ENCODE measurements around the gene C6orf58.

The C6orf58 gene

DNA sequence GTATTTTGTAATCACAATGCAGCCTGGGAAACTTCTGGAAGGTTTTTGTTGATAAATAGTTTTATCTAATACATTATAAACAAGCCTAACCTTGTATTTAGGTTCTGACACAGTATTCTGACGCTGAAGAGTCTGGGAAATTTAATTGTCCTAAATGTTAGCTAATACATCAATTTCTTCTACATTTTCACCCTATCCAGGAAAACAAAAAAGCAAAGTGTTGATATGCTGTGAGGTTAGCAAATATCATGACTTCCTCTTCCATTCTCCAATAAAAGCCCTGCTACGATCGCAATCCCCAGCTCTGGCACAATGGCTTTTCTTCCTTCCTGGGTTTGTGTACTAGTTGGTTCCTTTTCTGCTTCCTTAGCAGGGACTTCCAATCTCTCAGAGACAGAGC lies at the start of gene C6orf58:
Gene C6orf58, plus strand, starts transcription at position 301 of the 400 bp plus-strand sequence. Its CDS starts 12 bp downstream, at position 313.
- DNase-seq, result peak; percentile 25 to 31

- DNase-seq, result no peak
Observed at GRCh38 chr6:127533011-127533410, 44.0 kb upstream of the C6orf58 start.

DNA sequence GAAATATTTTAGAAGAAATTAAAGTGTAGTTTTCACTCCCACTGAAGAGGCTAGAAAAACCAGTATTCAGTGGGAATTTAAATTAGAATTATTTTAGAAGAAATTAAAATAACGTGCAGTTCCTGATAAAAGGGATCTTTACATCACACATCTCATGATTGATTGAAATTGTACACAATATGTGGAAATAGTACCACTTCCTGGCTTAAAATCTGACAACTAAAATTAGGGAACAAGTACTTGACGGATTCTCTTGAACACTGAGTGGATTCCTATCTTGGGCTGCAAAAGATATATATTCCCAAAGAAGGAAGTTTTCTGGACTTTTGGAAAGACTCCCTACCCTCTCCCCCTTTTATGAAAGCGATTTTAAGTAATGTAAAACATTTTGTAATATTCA lies 43.2 kb upstream of the C6orf58 start:
- no peak for DNase-seq

DNA sequence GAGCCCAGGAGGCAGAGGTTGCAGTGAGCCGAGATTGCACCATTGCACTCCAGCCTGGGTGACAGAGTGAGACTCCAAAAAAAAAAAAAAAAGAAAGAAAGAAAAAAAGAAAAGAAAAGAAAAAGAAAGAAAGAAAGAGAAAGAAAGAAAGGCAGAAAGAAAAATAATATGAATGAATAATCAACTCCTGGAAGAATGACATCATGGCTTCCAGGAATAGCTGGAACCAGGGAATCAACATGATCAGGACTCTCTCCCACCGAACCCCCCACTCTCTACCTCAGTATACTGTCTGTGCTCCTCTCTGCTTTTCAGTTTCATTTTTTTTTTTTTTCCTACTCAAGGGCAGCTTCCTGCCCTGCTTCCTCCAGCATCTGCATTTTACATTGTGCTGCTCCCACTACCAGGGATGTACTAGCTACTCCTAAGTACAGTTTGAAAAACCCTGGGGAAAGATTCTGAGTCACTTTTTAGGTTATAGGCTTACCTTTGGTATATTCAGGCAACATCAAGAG lies 38.2 kb upstream of the C6orf58 start:
- no peak for DNase-seq

- DNase-seq, result peak; percentile 74 to 77
Observed at GRCh38 chr6:127539272-127539671, 37.7 kb upstream of the C6orf58 start.

DNA sequence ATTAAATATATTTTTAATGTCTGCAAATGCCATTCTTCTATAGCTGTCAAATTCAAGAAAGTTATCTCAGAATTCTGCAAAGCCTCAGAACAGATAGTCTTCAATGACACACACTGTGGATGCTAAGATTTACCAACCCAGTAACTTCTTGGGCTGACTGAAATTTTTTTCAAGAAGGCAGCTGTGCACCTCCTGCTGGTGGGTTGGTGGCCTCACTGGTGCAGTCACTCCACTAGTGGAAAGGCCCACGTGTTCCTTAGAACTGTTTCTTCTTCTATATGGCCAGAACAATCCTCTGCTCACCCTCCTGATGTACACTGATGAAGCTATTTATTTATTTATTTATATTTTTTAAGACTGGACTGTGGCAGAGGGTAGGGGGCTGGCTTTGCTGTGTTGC lies 29.8 kb upstream of the C6orf58 start:
- DNase-seq, result peak in 1 of 2 experiments; percentile 27

DNA sequence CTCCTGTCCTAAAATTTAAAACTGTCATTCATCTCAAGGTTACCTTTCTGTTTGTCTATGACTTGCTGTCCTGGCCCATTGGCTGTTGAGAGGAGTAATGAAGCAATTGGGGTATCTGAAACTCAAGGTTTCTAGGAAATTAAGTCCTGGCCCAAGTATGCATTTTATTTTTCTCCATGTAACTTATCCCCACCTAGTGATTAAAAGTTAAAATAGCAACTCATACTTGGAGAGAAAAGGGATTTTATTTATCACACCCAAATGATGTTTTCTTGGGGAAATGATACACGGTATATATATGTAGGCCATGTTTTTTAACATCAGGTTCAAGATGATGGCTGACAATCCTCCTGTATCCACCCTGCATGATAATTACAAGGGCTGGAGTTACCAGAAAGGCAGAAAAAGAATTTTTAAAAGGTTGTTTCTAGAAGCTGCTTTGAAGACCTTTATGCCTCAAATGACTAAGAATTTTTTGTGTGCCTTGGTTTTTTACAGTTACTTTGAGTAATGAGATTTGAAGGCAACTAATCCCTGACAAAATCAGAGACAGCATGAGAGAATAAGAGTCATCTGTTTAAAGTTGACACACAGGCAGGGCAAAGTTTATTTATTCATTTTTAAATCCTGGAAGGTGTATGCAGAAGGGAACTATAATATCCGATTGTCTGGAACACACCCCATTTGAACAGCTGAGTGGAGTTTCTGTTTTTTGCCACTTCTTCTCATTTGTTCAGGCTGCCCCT lies 28.9 kb upstream of the C6orf58 start:
- peak; percentile 15 to 29 for DNase-seq

- DNase-seq, result no peak
Observed at GRCh38 chr6:127550403-127550802, 26.6 kb upstream of the C6orf58 start.

GRCh38 chr6:127554435-127555006 lies 22.5 kb upstream of the C6orf58 start:
- peak; percentile 41 to 51 for DNase-seq

DNA sequence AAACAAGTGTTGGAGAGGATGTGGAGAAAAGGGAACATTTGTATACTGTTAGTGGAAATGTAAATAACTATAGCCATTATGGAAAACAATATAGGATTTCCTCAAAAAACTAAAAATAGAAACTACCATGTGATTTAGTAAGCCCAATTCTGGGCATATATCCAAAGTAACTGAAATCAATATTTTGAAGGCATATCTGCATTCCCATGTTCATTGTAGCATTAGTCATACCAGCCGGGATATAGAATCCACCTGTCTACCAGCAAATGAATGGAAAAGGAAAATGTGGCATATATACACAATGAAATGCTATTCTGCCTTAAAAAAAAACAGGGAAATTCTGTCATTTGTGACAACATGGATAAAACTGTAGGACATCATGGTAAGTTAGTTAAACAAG lies 15.3 kb upstream of the C6orf58 start:
- DNase-seq, result no peak

GRCh38 chr6:127564761-127565160 lies 12.2 kb upstream of the C6orf58 start:
- DNase-seq, result no peak

GRCh38 chr6:127566119-127566518 lies 10.9 kb upstream of the C6orf58 start:
- DNase-seq, result no peak

DNA sequence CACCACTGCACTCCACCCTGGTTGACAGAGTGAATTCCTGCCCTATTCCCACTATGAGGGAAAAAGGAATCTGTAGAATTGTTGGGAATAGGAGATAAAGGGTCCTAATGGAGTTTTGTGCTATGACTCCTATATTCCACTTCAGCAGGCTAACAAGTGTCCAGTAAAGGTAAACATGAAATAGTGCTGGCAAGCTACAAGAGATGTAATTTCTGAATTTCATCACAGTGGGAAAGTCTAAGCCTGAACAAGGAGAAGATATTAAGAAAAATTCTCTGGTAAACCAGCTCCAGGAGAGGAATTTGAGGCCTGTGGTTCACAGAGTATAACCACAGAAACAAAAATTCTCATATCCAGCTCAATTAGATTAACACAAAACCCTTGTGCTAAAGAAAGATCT lies 10.3 kb upstream of the C6orf58 start:
- DNase-seq, result no peak

- no peak for DNase-seq
Observed at GRCh38 chr6:127567476-127567875, 9.5 kb upstream of the C6orf58 start.

DNA sequence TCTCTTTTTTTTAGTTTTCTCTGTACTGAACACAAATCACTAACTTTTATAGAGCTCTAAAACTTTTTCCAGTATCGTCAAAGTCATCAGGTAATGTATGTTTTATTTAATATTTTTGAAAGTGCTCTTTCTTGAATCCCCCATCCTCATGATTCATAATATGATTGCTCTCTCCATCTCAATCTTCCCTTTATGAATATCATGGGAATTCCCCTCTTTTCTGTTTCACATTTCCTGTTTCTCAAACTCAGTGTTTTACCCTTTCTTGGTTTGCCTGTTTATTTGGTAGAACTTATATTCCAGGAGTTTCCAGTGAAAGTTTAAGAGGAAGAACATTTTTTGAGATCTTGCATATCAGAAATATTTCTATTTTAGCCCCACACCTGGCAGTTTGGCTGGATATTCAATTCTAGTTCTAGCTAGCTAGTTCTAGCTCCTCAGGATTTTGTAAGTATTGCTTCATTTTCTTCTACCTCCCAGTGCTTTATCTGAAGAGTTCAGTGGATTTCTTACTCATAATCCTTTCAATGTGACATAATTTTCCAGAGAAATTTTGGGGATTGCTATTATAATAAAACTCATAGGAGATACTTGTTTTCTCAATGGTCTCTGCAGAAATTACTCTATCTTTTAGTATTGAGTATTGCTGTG lies 6.1 kb upstream of the C6orf58 start:
- no peak for DNase-seq

- no peak for DNase-seq
Observed at GRCh38 chr6:127578900-127579299, 1.9 kb downstream of the C6orf58 start.

DNA sequence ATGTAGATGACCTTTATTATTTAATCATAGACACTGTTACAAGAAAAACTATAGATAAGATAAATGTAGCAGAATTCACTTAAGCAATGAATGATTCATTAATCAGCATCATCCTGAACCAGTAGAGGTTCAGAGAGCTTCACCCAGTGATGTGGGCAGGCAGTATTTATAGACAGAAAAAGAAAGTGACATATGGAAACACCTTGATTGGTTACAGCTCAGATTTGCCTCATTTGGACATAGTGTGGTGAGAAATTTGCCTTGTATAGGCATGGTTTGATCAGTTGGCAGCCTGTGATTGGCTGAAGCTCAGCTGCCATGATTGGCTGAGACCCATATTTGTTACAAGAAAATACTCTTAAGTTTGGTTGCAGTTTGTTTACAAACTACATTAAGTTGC lies 4.6 kb downstream of the C6orf58 start:
- DNase-seq, result no peak

GRCh38 chr6:127582777-127583462 lies 5.9 kb downstream of the C6orf58 start:
- no peak for DNase-seq

DNA sequence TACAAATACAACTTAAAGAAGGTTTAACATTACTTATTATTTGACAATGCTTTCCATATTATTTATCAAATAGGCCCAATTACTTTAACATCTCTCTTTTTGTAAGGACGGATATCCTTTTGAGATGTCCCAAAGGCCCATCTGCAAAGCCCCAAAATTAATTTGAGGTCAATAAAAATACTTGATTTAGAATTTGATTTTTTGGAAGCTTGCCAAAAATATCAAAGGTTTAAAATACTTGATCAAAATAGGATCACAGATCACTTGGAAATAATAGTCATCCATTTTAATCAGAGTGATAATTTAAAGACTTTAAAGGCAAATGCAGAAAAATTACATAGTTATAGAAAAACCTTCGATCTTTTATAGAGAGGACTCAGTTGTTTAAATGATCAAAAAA lies 8.1 kb downstream of the C6orf58 start:
- no peak for DNase-seq

DNA sequence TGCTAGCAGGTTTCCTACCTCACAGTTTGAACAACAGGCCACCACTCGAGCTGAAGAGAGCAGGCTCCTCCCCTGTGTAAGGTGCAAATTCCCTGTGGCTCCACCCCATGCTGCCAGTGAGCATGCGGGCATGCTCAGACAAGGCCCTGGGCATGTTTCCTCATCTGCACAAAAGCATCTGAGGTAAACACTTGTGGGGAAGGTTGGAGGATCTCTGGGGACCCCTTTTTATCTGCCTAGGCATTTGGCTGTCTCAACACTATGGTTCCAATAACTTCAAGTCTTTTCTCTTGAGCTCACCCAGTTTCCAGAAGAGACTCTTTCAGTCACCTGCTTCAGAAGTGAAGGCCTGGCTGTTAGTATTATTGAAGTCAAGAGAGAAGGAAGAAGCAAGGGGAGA lies 9.4 kb downstream of the C6orf58 start:
- no peak for DNase-seq

DNA sequence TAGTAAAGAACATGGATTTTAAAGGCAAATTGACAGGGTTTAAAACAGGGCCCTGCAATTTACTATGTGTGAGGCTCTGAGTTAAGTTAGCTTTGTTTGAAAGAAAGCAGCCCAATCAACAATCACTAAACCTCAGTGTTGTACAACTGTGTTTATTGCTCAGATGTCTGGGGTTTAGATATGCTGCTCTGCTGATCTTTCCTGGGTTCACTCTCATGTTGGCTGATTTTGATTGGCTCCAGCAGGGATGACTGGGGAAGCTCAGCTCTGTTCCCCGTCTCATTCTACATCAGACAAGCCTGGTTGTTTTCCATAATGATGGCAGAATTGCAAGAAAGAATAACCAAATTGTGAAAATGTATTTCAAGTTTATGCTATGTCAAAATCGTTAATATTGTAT lies 10.9 kb downstream of the C6orf58 start:
- DNase-seq, result no peak

GRCh38 chr6:127589135-127589534 lies 12.2 kb downstream of the C6orf58 start:
- no peak for DNase-seq

GRCh38 chr6:127590344-127590743 lies 13.4 kb downstream of the C6orf58 start:
- no peak for DNase-seq
